GM12878 (cell line): ENCODE measurements around the gene RND2.

Source experiments
- ATF2 ChIP-seq: IDR thresholded peaks from 2 replicates; pipeline ENCODE4 v1.6.1; 2012; ENCODE audit warnings: low read length, inconsistent platforms
- BRCA1 ChIP-seq: IDR thresholded peaks from 2 replicates; pipeline ENCODE4 v1.6.1; 2011; ENCODE audit warnings: low read depth, low read length, improper control_type of control experiment
- CHD1 ChIP-seq: IDR thresholded peaks from 2 replicates; pipeline ENCODE4 v1.6.1; 2012; ENCODE audit warnings: low read depth, low read length, improper control_type of control experiment
- CTCF ChIP-seq, 3 experiments: IDR thresholded peaks in 2 of 3; conservative IDR thresholded peaks in 1 of 3; 2 replicates each; pipeline ENCODE4 v1.5.1; 2011; ENCODE audit warnings: low read depth in 3 of 3, low read length in 3 of 3, mild to moderate bottlenecking in 3 of 3, control low read depth in 2 of 3, moderate library complexity in 2 of 3, inconsistent platforms in 1 of 3, mixed read lengths in 1 of 3; ENCODE audit not compliant: control insufficient read depth in 2 of 3, insufficient read depth in 1 of 3; ENCODE audit errors: extremely low read depth in 1 of 3
- CUX1 ChIP-seq: IDR thresholded peaks from 2 replicates; pipeline ENCODE4 v1.6.1; 2012; ENCODE audit warnings: improper control_type of control experiment, low read depth, low read length; ENCODE audit not compliant: insufficient replicate concordance
- MYC ChIP-seq: IDR thresholded peaks from 2 replicates; pipeline ENCODE4 v1.6.1; 2011; ENCODE audit warnings: mild to moderate bottlenecking, low read length, moderate library complexity, inconsistent platforms; ENCODE audit not compliant: insufficient read depth, insufficient replicate concordance, insufficient read length, severe bottlenecking
- RB1 ChIP-seq: fragments of 450-650 bp; formaldehyde crosslinking; IDR thresholded peaks from 2 replicates; pipeline ENCODE4 v1.6.1; 2017; ENCODE audit warnings: mild to moderate bottlenecking, borderline replicate concordance
- TAF1 ChIP-seq: IDR thresholded peaks from 2 replicates; pipeline ENCODE4 v1.6.1; 2011; ENCODE audit warnings: mild to moderate bottlenecking, low read depth, low read length, borderline replicate concordance
- TCF12 ChIP-seq: IDR thresholded peaks from 2 replicates; pipeline ENCODE4 v1.6.1; 2011; ENCODE audit warnings: low read depth, mild to moderate bottlenecking, low read length
- ZBTB33 ChIP-seq: fragments of 450-650 bp; IDR thresholded peaks from 2 replicates; pipeline ENCODE4 v1.6.1; 2017; ENCODE audit warnings: mild to moderate bottlenecking

- TF ChIP-seq CUX1 (no peak), CHD1 (no peak), RB1 (no peak), ZBTB33 (no peak), BRCA1 (no peak), CTCF (IDR thresholded peaks at IDR 0.05 in 2 of 3, conservative IDR thresholded peaks at IDR 0.05 in 1 of 3; ENCODE audit: control insufficient read depth in 2 of 3, extremely low read depth in 1 of 3, insufficient read depth in 1 of 3, low read depth in 3 of 3, low read length in 3 of 3) (no peak), TAF1 (no peak), MYC (no peak), ATF2 (no peak), TCF12 (no peak)
These were observed 4.9 kb upstream of the RND2 start for GRCh38 chr17:43020030-43020621.
